ENCODE data around the gene CYP2C9. TPM values are rescaled to one million over a fixed set of nuclear protein-coding genes. Genes with fewer than 3 reads are reported as not detected.
"Not testable (repeated sequence)": the region's sequence is repeated elsewhere in the genome, so short reads cannot be mapped to it uniquely, and the experiment has no call there.

CYP2C9 gene
- total RNA-seq = 1 to 10 TPM in 1 of 4 donors, under 1 TPM in 1, not detected in 2; 0.81 to 1.4 TPM

DNA sequence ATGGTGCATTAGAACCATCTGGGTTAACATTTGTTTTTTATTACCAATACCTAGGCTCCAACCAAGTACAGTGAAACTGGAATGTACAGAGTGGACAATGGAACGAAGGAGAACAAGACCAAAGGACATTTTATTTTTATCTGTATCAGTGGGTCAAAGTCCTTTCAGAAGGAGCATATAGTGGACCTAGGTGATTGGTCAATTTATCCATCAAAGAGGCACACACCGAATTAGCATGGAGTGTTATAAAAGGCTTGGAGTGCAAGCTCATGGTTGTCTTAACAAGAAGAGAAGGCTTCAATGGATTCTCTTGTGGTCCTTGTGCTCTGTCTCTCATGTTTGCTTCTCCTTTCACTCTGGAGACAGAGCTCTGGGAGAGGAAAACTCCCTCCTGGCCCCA, at the start of gene CYP2C9:
Gene CYP2C9, plus strand, starts transcription at position 276 of the 400 bp plus-strand sequence. Its CDS starts 25 bp downstream, at position 301.
- 65 to 69% methylated on average over 2 of the region's 2 CpGs for WGBS, 2 donors
- H3K4me3 ChIP-seq (ENCODE audit: low read depth, poor library complexity, severe bottlenecking) = no peak within 1 kb of the TSS
- TF ChIP-seq CTCF (IDR thresholded peaks at IDR 0.05) (no peak), POLR2A (IDR thresholded peaks at IDR 0.05) (no peak)
- DNase-seq (ENCODE audit: low spot score in 2 of 2) = no peak
- intact Hi-C loops (cut with DNase I; ENCODE audit: low total_unique reads) = no loop called here

- 65 to 72% methylated on average over 3 of the region's 3 CpGs for WGBS, 2 donors
- intact Hi-C loops (cut with DNase I; ENCODE audit: low total_unique reads) = no loop called here
- H3K4me3 ChIP-seq (ENCODE audit: low read depth, poor library complexity, severe bottlenecking) = no peak overlapping the region
- TF ChIP-seq POLR2A (IDR thresholded peaks at IDR 0.05) (no peak), CTCF (IDR thresholded peaks at IDR 0.05) (no peak)
- no peak for DNase-seq (ENCODE audit: low spot score in 2 of 2)
Observed at GRCh38 chr10:94889123-94889522, 49.3 kb upstream of the CYP2C9 start.

DNA sequence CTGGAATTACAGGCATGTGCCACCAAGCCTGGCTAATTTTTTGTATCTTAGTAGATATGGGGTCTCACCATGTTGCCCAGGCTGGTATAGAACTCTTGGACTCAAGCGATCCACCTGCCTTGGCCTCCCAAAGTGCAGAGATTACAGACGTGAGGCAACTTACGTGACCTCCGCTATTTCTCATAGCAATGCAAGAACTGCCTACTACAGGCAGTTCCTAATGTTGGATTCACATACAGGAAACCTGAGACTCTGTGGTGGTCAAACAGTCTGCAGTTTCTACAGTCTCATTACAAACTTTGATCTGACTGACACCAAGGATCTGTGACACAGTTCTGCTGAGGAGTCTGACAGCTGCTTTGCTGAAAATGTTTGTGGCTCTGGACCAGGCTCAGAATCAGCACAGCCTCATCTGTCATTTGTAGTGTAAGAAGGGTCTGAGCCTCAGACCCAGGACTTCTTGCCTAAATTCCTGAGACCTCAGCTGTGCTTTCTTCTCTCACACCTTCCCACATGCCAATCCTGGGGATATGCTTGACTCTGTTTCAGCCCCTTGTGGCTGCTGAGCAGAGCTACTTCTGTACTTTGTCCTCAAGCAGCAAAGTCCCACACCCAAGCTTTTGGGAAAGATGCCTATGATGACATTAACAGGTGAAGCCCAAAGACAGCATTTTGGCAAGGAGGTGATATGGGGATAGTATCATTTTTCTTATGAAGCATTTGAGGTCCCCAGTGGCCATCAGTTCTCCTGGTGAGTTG, 48.0 kb upstream of the CYP2C9 start:
- no peak overlapping the region for H3K4me3 ChIP-seq (ENCODE audit: low read depth, poor library complexity, severe bottlenecking)
- TF ChIP-seq POLR2A (IDR thresholded peaks at IDR 0.05) (no peak), CTCF (IDR thresholded peaks at IDR 0.05) (no peak)
- no peak for DNase-seq (ENCODE audit: low spot score in 2 of 2)
- 85 to 88% methylated on average over 4 of the region's 4 CpGs for WGBS, 2 donors
- intact Hi-C loops (cut with DNase I; ENCODE audit: low total_unique reads) = no loop called here

DNA sequence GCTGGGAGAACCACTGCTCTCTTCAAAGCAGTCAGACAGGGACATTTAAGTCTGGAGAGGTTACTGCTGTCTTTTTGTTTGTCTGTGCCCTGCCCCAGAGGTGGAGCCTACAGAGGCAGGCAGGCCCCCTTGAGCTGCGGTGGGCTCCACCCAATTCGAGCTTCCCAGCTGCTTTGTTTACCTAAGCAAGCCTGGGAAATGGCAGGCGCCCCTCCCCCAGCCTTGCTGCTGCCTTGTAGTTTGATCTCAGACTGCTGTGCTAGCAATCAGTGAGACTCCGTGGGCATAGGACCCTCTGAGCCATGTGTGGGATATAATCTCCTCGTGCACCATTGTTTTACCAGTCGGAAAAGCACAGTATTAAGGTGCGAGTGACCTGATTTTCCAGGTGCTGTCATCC, 40.0 kb upstream of the CYP2C9 start:
- DNase-seq (ENCODE audit: low spot score in 2 of 2); H3K4me3 ChIP-seq (ENCODE audit: low read depth, poor library complexity, severe bottlenecking); intact Hi-C loops (cut with DNase I; ENCODE audit: low total_unique reads): not testable (repeated sequence)
- 62 to 76% methylated on average over 7 of the region's 7 CpGs for WGBS, 2 donors

GRCh38 chr10:94902080-94902479, 36.4 kb upstream of the CYP2C9 start:
- DNase-seq (ENCODE audit: low spot score in 2 of 2) = no peak
- no peak overlapping the region for H3K4me3 ChIP-seq (ENCODE audit: low read depth, poor library complexity, severe bottlenecking)
- intact Hi-C loops (cut with DNase I; ENCODE audit: low total_unique reads) = no loop called here
- WGBS, 2 donors = 83 to 94% methylated on average over 1 of the region's 1 CpG
- no peak for TF ChIP-seq CTCF (IDR thresholded peaks at IDR 0.05)
- TF ChIP-seq POLR2A (IDR thresholded peaks at IDR 0.05) = no peak

DNA sequence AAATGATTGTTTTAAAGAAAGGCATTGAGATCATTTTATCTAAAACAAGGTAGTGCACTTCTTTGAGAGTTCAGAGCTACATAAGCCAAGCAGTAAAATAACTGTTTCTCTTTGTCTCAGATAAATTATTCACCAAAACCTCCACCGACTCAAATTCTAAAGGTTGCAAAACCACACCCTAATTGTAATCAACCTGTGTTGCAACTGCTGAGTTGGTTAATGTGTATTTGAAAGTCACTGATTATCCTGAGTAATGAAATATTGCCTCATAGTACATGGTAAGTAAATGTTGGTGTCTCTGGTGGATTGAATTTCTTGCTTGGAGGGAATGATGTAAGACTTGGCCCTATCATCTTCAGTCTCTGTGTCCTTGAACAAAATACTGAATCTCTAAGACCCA, 35.9 kb upstream of the CYP2C9 start:
- no peak for DNase-seq (ENCODE audit: low spot score in 2 of 2)
- no peak overlapping the region for H3K4me3 ChIP-seq (ENCODE audit: low read depth, poor library complexity, severe bottlenecking)
- intact Hi-C loops (cut with DNase I; ENCODE audit: low total_unique reads) = no loop called here
- TF ChIP-seq CTCF (IDR thresholded peaks at IDR 0.05) (no peak), POLR2A (IDR thresholded peaks at IDR 0.05) (no peak)
- WGBS, 2 donors = 0% methylated on average over 1 of the region's 1 CpG

GRCh38 chr10:94904506-94905148, 33.8 kb upstream of the CYP2C9 start:
- intact Hi-C loops (cut with DNase I; ENCODE audit: low total_unique reads); H3K4me3 ChIP-seq (ENCODE audit: low read depth, poor library complexity, severe bottlenecking); DNase-seq (ENCODE audit: low spot score in 2 of 2): not testable (repeated sequence)
- WGBS, 2 donors = 42 to 67% methylated on average over 1 of the region's 1 CpG
